HFFc6 (cell line): Measurements from ENCODE around the gene ALDH1L2. TPM values are rescaled to one million over a fixed set of nuclear protein-coding genes. Genes with fewer than 3 reads are reported as not detected.

ENCODE experiments used
- DNase-seq: peaks from one replicate; pipeline ENCODE4 v3.0.0-alpha.2; 2018
- H3K27ac Mint-ChIP-seq: 2 replicates; pipeline ENCODE4 v1.8.0; 2020; ENCODE audit warnings: mild to moderate bottlenecking, mixed read lengths
- H3K27me3 Mint-ChIP-seq: 2 replicates; pipeline ENCODE4 v1.8.0; 2021; ENCODE audit warnings: mild to moderate bottlenecking, moderate library complexity, mixed read lengths; ENCODE audit not compliant: insufficient read depth
- H3K36me3 Mint-ChIP-seq: 2 replicates; pipeline ENCODE4 v1.8.0; 2021; ENCODE audit warnings: low read depth, mixed read lengths
- H3K4me1 Mint-ChIP-seq: 2 replicates; pipeline ENCODE4 v1.8.0; 2020; ENCODE audit warnings: low read depth, mixed read lengths
- H3K4me3 Mint-ChIP-seq: 2 replicates; pipeline ENCODE4 v1.8.0; 2020; ENCODE audit warnings: mild to moderate bottlenecking, moderate library complexity, mixed read lengths
- H3K9me3 Mint-ChIP-seq: 2 replicates; pipeline ENCODE4 v1.8.0; 2020; ENCODE audit warnings: mild to moderate bottlenecking, mixed read lengths
- CTCF ChIP-seq: fragments of 200-600 bp; sonication (generic); IDR thresholded peaks from 2 replicates; pipeline ENCODE4 v1.5.0; 2021; ENCODE audit warnings: antibody characterized with exemption, mild to moderate bottlenecking
- total RNA-seq, 6 experiments: library from RNA; stranded (reverse); fragmentation: NEBNext Ultra II Directional; extraction: Animal tissue kit (Norgen Biotek cat#: 25700); gene quantifications; 2 replicates in 1 of 6; 3 replicates in 5 of 6; pipeline ENCODE4 v1.2.3, GENCODE V29; 2021

The ALDH1L2 gene
- total RNA-seq, 6 experiments from 2014 or later = 36.9 to 50.8 (median 41.6) TPM

GRCh38 chr12:105013892-105014291 is 70.4 kb downstream of the ALDH1L2 start:
- peaks cover 54% of the 10 kb centered on the region for H3K36me3 Mint-ChIP-seq
- TF ChIP-seq CTCF = no peak
- H3K9me3 Mint-ChIP-seq = peaks cover 36% of the 10 kb centered on the region
- H3K27ac Mint-ChIP-seq = no peak overlapping the region; the same call in 1 of the 2 replicates
- no peak overlapping the region for H3K4me3 Mint-ChIP-seq
- peak; percentile 45 for DNase-seq
- H3K4me1 Mint-ChIP-seq = peaks cover 20% of the 10 kb centered on the region
- H3K27me3 Mint-ChIP-seq = peaks cover 3% of the 10 kb centered on the region; the same call in 1 of the 2 replicates

GRCh38 chr12:105001476-105001875 is 82.8 kb downstream of the ALDH1L2 start:
- TF ChIP-seq CTCF = no peak
- H3K9me3 Mint-ChIP-seq = no peaks in the 10 kb centered on the region
- DNase-seq = no peak

DNA sequence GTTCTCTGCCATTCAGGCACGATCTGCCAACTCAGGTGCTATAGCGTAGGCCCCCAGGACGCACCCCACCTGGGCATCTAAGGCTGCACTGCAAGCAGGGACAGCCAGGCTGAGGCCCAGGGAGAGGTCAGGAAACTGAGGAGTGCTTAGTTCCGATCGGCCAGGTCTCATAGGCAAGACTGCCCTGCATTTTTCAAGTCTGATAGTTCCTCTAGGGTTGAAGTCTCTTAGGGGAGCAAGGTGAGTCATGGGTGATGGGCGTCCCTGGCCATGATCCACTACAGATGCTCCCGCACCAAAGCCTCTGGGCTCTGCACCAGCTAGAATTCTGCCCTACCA is 84.9 kb downstream of the ALDH1L2 start:
- Mint-ChIP-seq H3K27ac (no peak overlapping the region), H3K36me3 (peaks cover 47% of the 10 kb centered on the region), H3K27me3 (no peaks in the 10 kb centered on the region; the same call in 1 of the 2 replicates), H3K9me3 (no peaks in the 10 kb centered on the region), H3K4me3 (no peak overlapping the region), H3K4me1 (no peaks in the 10 kb centered on the region)
- no peak for TF ChIP-seq CTCF
- no peak for DNase-seq

More at GRCh38 chr12:105001476-105001875, 82.8 kb downstream of the ALDH1L2 start:
- no peaks in the 10 kb centered on the region for H3K4me1 Mint-ChIP-seq
- H3K27ac Mint-ChIP-seq = no peak overlapping the region
- no peaks in the 10 kb centered on the region; the same call in 1 of the 2 replicates for H3K27me3 Mint-ChIP-seq
- no peak overlapping the region for H3K4me3 Mint-ChIP-seq
- H3K36me3 Mint-ChIP-seq = peaks cover 49% of the 10 kb centered on the region

GRCh38 chr12:104998423-104999346 is 85.6 kb downstream of the ALDH1L2 start:
- Mint-ChIP-seq H3K4me3 (no peak overlapping the region), H3K27me3 (no peaks in the 10 kb centered on the region; the same call in 1 of the 2 replicates), H3K9me3 (no peaks in the 10 kb centered on the region), H3K4me1 (no peaks in the 10 kb centered on the region), H3K27ac (no peak overlapping the region), H3K36me3 (peaks cover 43% of the 10 kb centered on the region)
- TF ChIP-seq CTCF = no peak
- no peak for DNase-seq

GRCh38 chr12:104997541-104997940 is 86.7 kb downstream of the ALDH1L2 start:
- DNase-seq = no peak
- H3K36me3 Mint-ChIP-seq = peaks cover 42% of the 10 kb centered on the region
- no peaks in the 10 kb centered on the region; the same call in 1 of the 2 replicates for H3K27me3 Mint-ChIP-seq
- no peaks in the 10 kb centered on the region for H3K9me3 Mint-ChIP-seq
- H3K4me3 Mint-ChIP-seq = no peak overlapping the region
- TF ChIP-seq CTCF = no peak
- H3K27ac Mint-ChIP-seq = no peak overlapping the region
- H3K4me1 Mint-ChIP-seq = no peaks in the 10 kb centered on the region
